Nephron progenitor cell (in vitro differentiated cells): ENCODE results near the gene ZWILCH.

Experiments used
- DNase-seq: peaks from one replicate; pipeline ENCODE4 v3.0.0; 2021
- H3K27ac Mint-ChIP-seq: 2 replicates; pipeline ENCODE4 v1.8.0; 2021; ENCODE audit warnings: mild to moderate bottlenecking, moderate library complexity, mixed read lengths
- H3K27me3 Mint-ChIP-seq: 2 replicates; pipeline ENCODE4 v1.8.0; 2021; ENCODE audit warnings: mild to moderate bottlenecking, low read depth, mixed read lengths; ENCODE audit not compliant: poor library complexity
- H3K36me3 Mint-ChIP-seq: 2 replicates; pipeline ENCODE4 v1.8.0; 2021; ENCODE audit warnings: low read depth, mixed read lengths
- H3K4me1 Mint-ChIP-seq: 2 replicates; pipeline ENCODE4 v1.8.0; 2021; ENCODE audit warnings: mixed read lengths
- H3K4me3 Mint-ChIP-seq: 2 replicates; pipeline ENCODE4 v1.8.0; 2021; ENCODE audit warnings: mild to moderate bottlenecking, moderate library complexity, mixed read lengths
- H3K9me3 Mint-ChIP-seq: 2 replicates; pipeline ENCODE4 v1.8.0; 2021; ENCODE audit warnings: mild to moderate bottlenecking, moderate library complexity, mixed read lengths
- CTCF ChIP-seq: fragments of 200-600 bp; sonication (generic); IDR thresholded peaks from 2 replicates; pipeline ENCODE4 v1.5.0; 2021; ENCODE audit warnings: antibody characterized with exemption

Gene ZWILCH

GRCh38 chr15:66524838-66525237, 19.7 kb downstream of the ZWILCH start:
- no peak overlapping the region for H3K27ac Mint-ChIP-seq
- no peaks in the 10 kb centered on the region for H3K4me1 Mint-ChIP-seq
- TF ChIP-seq CTCF, result no peak
- no peaks in the 10 kb centered on the region for H3K9me3 Mint-ChIP-seq
- no peak for DNase-seq
- no peaks in the 10 kb centered on the region for H3K27me3 Mint-ChIP-seq
- peaks cover 16% of the 10 kb centered on the region for H3K36me3 Mint-ChIP-seq
- no peak overlapping the region for H3K4me3 Mint-ChIP-seq

- TF ChIP-seq CTCF, result no peak
- Mint-ChIP-seq H3K27me3 (no peaks in the 10 kb centered on the region), H3K36me3 (peaks cover 23% of the 10 kb centered on the region), H3K4me1 (no peaks in the 10 kb centered on the region), H3K27ac (no peak overlapping the region), H3K4me3 (no peak overlapping the region), H3K9me3 (no peaks in the 10 kb centered on the region)
- no peak for DNase-seq
Measured at GRCh38 chr15:66535056-66535455, 29.9 kb downstream of the ZWILCH start.

GRCh38 chr15:66542896-66543295, 37.8 kb downstream of the ZWILCH start:
- Mint-ChIP-seq H3K4me3 (no peak overlapping the region), H3K36me3 (peaks cover 55% of the 10 kb centered on the region), H3K4me1 (no peaks in the 10 kb centered on the region), H3K9me3 (peaks cover 5% of the 10 kb centered on the region), H3K27ac (no peak overlapping the region), H3K27me3 (no peaks in the 10 kb centered on the region)
- no peak for DNase-seq
- no peak for TF ChIP-seq CTCF

GRCh38 chr15:66545255-66545654, 40.1 kb downstream of the ZWILCH start:
- DNase-seq, result no peak
- Mint-ChIP-seq H3K36me3 (peaks cover 53% of the 10 kb centered on the region), H3K27ac (no peak overlapping the region), H3K4me1 (no peaks in the 10 kb centered on the region), H3K9me3 (peaks cover 5% of the 10 kb centered on the region), H3K4me3 (no peak overlapping the region), H3K27me3 (no peaks in the 10 kb centered on the region)
- TF ChIP-seq CTCF, result no peak

GRCh38 chr15:66555685-66556084, 50.6 kb downstream of the ZWILCH start:
- H3K9me3 Mint-ChIP-seq, result peaks cover 11% of the 10 kb centered on the region
- DNase-seq, result no peak
- H3K27ac Mint-ChIP-seq, result no peak overlapping the region
- peaks cover 8% of the 10 kb centered on the region for H3K4me1 Mint-ChIP-seq
- no peak overlapping the region for H3K4me3 Mint-ChIP-seq
- TF ChIP-seq CTCF, result no peak
- H3K36me3 Mint-ChIP-seq, result peaks cover 34% of the 10 kb centered on the region
- H3K27me3 Mint-ChIP-seq, result peaks cover 7% of the 10 kb centered on the region

GRCh38 chr15:66558271-66558670, 53.1 kb downstream of the ZWILCH start:
- no peak for DNase-seq
- TF ChIP-seq CTCF, result no peak
- no peak overlapping the region for H3K4me3 Mint-ChIP-seq
- H3K4me1 Mint-ChIP-seq, result peaks cover 9% of the 10 kb centered on the region
- peaks cover 7% of the 10 kb centered on the region for H3K27me3 Mint-ChIP-seq
- peaks cover 11% of the 10 kb centered on the region for H3K9me3 Mint-ChIP-seq
- H3K36me3 Mint-ChIP-seq, result peaks cover 19% of the 10 kb centered on the region
- H3K27ac Mint-ChIP-seq, result no peak overlapping the region
